H54 (cell line): Measurements from ENCODE around the gene RPUSD2.

Source experiments
- DNase-seq: peaks from one replicate; pipeline ENCODE4 v3.0.0; 2011; ENCODE audit warnings: low spot score, mixed read lengths; ENCODE audit not compliant: insufficient read length
- FAIRE-seq: peaks from 3 replicates; lab custom pipeline; 2011; peaks lifted over from hg19 to GRCh38; lab: Jason Lieb, UNC
- POLR2A ChIP-seq: IDR thresholded peaks from 2 replicates; pipeline ENCODE4 v1.6.1; 2011; ENCODE audit warnings: low read depth, mild to moderate bottlenecking, low read length

RPUSD2 gene, protein sequence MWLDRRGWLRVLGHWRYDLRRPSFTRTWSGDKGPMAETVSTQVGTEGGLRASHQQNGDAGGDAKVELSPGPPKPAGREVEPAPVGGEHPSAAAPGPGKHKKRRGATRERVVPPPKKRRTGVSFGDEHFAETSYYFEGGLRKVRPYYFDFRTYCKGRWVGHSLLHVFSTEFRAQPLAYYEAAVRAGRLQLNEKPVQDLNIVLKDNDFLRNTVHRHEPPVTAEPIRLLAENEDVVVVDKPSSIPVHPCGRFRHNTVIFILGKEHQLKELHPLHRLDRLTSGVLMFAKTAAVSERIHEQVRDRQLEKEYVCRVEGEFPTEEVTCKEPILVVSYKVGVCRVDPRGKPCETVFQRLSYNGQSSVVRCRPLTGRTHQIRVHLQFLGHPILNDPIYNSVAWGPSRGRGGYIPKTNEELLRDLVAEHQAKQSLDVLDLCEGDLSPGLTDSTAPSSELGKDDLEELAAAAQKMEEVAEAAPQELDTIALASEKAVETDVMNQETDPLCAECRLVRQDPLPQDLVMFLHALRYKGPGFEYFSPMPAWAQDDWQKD

DNA sequence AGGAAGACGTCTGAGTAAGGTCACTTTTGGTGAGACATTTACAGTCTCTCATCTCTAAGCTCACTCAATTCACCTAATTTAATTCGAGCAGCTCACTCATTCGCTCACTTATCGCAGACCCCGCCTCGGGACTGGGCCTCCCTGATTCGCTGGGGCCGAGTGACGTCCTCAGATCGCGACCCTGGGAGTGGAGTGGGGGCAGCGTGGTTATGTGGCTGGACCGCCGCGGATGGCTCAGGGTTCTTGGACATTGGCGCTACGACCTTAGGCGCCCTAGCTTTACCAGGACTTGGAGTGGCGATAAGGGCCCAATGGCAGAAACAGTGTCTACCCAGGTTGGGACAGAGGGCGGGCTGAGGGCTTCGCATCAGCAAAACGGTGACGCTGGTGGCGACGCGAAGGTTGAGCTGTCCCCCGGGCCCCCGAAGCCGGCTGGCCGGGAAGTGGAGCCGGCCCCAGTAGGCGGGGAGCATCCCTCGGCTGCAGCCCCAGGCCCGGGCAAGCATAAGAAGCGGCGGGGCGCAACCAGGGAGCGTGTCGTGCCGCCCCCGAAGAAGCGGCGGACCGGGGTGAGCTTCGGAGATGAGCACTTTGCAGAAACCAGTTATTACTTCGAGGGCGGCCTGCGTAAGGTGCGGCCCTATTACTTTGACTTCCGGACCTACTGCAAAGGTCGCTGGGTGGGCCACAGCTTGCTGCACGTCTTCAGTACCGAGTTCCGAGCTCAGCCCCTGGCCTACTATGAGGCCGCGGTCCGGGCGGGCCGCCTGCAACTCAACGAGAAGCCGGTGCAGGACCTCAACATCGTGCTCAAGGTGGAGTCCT is at the start of gene RPUSD2:
RPUSD2 (plus strand) TSS at position 171 of the 825 bp plus-strand sequence; CDS start at position 210, 39 bp downstream.
- FAIRE-seq (peak; percentile 68), DNase-seq (peak; percentile 84)
- TF ChIP-seq POLR2A = peak; percentile 76; the same call in 1 of the 2 replicates

DNA sequence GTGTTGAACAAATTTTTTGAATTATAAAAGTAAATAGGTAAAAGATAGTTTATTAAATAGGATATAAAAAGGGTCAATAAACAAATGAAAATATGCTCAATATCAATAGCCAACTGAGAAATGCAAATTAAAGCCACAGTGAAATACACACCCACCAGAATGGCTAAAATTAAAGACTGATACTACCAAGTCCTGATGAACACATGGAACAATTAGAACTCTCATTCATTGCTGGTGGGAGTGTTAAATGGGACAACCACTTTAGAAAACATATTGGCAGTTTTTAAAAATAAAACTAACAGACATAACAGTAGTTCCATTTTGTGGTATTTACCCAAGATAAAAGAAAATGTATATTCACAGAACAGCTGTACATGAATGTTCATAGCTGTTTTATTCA is 45.5 kb upstream of the RPUSD2 start:
- no peak for DNase-seq
- FAIRE-seq = no peak
- no peak for TF ChIP-seq POLR2A

DNA sequence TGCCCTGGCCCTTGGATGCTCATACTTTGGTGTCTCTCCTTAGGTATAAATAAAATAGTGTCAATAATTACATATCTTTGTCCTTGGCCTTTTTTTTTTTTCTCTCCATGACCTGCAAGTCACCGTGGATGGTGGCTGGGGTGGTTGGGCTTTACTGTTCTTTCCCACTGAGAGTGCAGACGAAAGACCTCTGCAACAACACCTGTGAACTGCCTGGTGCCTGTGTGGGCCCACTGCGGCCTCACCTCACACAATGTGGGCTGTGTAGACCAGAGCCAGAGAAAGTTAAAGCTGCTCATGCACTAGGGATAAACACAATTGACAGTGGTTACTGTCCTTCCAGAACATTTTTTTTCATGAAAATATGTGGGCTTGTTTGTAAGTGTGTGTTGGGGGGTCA is 43.2 kb upstream of the RPUSD2 start:
- no peak for TF ChIP-seq POLR2A
- no peak for FAIRE-seq
- DNase-seq = no peak

DNA sequence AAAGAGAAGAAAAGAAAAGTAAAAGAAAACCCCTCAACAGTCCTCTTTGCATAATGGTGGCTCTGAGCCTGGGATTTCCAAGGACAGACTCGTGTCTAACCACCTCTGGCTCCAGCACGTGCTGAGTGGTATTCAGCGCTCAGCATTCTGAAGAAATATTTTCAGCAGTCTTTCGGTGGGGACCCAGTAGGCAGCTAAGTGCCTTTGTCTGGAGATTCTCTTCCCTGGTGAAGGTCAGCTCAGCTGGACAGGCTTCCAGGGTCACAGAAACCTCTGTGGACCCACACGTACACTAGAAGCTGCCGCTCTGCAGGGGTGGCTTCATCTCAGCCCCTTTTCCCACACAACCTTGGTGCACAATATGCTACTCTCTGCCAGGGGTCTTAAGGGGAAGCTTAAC is 40.3 kb upstream of the RPUSD2 start:
- DNase-seq (no peak), FAIRE-seq (no peak)
- no peak for TF ChIP-seq POLR2A

DNA sequence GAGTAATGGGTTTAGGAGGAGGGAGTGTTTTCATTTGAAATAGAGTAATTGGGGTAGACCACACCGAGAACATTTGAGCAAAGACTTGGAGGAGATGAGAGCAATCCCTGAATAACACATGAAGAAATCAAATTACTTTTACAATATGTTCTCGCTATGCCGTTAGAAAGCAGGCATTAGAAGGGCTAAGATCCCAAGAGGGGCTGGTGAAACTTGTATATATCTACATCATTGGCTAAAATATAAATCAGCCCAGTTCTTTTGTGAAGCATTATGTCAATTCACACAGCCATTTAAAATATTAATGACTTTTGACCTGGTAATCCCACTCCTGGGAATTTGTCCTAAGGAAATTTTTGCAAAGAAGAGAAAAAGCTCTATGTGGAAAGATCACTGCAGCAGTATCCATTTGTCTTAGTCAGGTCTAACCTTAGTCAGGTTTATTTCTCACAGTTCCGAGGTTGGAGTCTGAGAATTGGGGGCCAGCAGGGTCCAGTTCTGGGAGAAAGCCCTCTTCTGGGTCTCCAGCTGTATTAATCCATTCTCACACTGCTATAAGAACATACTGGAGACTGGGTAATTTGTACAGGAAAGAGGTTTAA is 35.2 kb upstream of the RPUSD2 start:
- no peak for TF ChIP-seq POLR2A
- FAIRE-seq (no peak), DNase-seq (no peak)

DNA sequence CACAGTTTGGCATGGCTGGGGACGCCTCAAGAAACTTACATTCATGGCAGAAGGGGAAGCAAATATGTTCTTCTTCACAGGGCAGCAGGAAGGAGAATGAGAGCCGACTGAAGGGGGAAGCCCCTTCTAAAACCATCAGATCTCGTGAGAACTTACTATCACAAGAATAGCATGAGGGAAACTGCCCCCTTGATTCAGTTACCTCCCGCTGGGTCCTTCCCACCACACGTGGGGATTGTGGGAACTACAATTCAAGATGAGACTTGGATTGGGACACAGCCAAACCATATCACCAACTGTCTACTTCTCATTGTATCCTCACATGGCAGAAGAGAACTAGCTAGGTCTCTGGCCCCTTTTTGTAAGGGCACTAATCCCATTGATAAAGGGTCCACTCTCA is 34.7 kb upstream of the RPUSD2 start:
- DNase-seq (no peak), FAIRE-seq (no peak)
- TF ChIP-seq POLR2A = no peak

DNA sequence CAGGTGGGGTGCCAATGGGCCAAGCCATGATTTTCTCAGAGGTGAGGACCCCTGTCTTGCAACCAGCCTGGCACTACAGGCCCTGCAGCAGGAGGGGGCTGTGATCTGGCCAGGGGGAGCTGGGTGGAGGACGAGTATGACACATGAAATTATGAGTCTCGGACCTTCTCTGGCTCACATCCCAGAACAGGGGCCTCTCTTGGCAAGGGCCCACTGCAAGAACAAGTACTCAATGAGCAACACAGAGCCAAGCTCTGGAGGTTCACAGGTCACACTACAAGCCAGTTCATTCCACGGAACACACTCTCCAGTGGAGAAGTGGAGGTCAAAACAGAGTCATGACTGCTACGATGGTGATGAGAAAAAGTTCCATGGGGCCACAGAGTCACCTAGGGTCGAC is 32.6 kb upstream of the RPUSD2 start:
- DNase-seq (no peak), FAIRE-seq (no peak)
- no peak for TF ChIP-seq POLR2A

DNA sequence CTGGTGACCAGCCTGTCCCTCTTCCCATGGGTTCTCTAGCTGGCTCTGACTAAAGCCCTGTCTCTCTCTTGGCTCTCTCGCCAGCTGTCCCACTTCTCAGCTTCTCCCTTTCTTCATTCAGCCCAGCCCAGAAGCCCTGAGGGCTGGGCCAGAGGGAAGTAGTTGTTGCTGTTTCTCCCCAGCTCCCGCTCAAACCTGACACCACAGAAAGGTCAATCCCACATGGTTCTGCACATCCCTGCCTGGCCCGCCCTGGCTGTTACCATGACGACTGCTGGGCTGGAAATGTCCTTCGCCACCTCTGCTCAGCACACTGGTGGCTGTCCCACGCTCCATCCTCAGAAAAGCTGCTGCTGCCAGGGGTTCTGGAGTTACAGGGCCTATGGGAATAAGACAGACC is 30.1 kb upstream of the RPUSD2 start:
- no peak for DNase-seq
- no peak for TF ChIP-seq POLR2A
- no peak for FAIRE-seq

DNA sequence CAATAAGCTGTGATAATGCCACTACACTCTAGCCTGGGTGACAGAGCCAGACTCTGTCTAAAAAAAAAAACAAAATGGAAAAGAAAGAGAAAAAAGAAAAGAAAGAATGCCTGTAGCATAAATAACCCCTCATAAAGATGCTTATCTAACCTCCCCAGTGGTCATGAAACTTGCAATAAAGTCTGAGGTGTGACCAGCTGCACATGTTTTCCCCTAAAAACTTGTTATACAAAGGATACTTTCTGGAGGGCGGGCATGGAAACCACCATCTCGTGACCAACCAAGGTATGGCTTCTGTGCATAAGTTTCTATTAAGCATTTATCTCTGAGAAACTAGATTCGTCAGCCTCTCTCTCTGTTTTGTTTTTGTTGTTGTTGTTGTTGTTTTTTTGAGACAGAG is 26.0 kb upstream of the RPUSD2 start:
- DNase-seq (no peak), FAIRE-seq (no peak)
- TF ChIP-seq POLR2A = no peak

DNA sequence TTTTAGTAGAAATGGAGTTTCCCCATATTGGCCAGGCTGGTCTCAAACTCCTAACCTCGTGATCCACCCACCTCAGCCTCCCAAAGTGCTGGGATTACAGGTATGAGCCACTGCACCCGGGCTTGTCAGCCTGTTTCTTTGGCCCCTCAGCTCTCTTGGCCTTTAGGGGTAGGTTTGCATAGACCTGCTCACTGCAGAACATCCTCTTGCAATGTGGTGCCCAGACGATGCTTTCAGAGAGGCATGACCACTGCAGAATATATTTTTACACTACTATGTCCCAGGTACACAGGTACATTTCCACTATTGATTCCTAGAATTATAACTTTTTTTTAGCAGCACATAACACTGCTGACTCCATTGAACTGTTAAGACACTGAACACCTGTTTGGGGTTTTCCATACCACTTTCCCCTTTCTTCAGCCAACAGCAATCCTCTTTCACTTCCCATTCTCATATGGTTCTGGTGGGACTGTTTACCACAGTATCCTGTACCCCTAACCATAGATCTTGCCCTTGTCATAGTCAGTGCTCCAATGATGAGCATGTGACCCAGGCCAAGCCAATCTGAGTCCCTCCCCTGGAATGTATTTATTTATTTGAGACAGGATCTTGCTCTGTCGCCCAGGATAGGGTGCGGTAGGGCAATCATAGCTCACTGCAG is 25.3 kb upstream of the RPUSD2 start:
- DNase-seq = no peak
- TF ChIP-seq POLR2A = no peak
- no peak for FAIRE-seq

DNA sequence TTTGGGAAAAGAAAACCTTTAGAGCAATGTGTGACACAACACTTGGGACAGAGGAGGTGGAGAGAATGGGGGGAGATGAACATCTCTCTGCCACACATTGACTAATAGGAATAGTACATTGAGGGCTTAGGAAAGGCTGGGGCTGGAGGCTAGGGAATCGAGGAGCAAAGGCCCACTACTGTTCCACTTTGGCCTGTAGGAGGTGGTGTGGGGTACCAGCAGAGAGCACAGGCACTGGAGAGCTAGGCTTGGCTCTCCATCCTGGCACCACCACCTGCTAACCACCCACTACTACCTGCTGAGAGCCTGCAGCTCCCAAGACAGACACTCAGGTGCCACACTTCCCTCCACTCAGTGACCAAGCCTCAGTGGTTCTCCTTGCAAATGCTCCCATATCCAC is 23.6 kb upstream of the RPUSD2 start:
- FAIRE-seq (no peak), DNase-seq (no peak)
- no peak for TF ChIP-seq POLR2A

DNA sequence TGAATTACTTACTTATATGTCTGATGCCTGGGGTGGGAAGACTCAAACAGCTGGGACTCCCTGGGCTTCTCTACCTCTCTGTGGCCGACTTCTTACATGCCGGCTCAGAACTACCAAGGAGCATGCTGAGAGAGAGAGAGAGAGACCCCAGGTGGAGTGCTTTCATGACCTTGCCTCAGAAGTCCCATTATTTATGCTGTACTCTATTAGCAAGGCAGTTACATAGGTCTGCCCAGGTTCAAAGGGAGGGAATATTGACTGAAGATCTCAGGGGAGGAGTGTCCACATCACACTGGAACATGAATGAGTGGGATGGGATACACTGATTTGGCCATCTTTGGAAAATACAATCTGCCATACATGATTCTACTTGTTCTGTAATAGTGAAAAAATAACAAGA is 20.5 kb upstream of the RPUSD2 start:
- FAIRE-seq (no peak), DNase-seq (no peak)
- no peak for TF ChIP-seq POLR2A

DNA sequence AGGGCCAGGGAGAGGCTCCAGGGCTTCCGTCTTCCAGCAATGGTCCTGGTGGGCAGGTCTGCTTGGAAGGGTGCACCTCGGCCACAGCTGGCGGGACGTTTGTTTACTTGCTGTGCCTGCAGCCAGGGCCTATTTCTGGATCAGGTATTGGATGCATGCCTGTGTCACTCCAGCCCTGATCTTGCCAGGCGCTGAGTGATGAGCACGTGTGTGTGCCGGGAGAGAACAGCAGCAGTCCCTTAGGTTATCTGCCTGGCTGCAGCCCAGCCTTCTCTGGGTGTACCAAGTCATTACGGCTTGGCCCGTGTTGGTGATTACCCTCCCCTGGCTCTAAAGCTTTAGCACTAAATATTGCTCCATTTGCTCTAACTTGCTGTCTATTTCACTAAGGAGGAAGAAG is 19.2 kb upstream of the RPUSD2 start:
- DNase-seq (no peak), FAIRE-seq (no peak)
- no peak for TF ChIP-seq POLR2A
